GM23338 (cell line): ENCODE measurements around the gene CEP68. TPM values are rescaled to one million over a fixed set of nuclear protein-coding genes. Genes with fewer than 3 reads are reported as not detected.

Experiments
- ATAC-seq: fragments of 200-7000 bp; cut with Tn5 transposase; 3 replicates; pipeline ENCODE4 v1.9.1; 2020
- DNase-seq: peaks from one replicate; pipeline ENCODE4 v3.0.0-alpha.2; 2015; ENCODE audit warnings: low spot score
- H2AFZ ChIP-seq: fragments of 200-600 bp; sonication (generic); 2 replicates; pipeline ENCODE4 v1.8.0; 2016; ENCODE audit warnings: antibody characterized with exemption, mild to moderate bottlenecking, moderate library complexity
- H3F3A ChIP-seq: fragments of 200-600 bp; sonication (generic); replicated peaks from 2 replicates; pipeline ENCODE4 v1.8.0; 2017; ENCODE audit warnings: antibody characterized with exemption, mixed run types, low read depth
- H3K27ac ChIP-seq: fragments of 200-600 bp; sonication (generic); 2 replicates; pipeline ENCODE4 v1.6.1; 2016; ENCODE audit warnings: low read depth
- H3K27me3 ChIP-seq: fragments of 200-600 bp; sonication (generic); 2 replicates; pipeline ENCODE4 v1.8.0; 2016; ENCODE audit warnings: mild to moderate bottlenecking, mixed run types, moderate library complexity; ENCODE audit not compliant: insufficient read depth
- H3K36me3 ChIP-seq: fragments of 200-600 bp; sonication (generic); 2 replicates; pipeline ENCODE4 v1.8.0; 2016; ENCODE audit warnings: mild to moderate bottlenecking; ENCODE audit not compliant: insufficient read depth
- H3K4me1 ChIP-seq: fragments of 200-600 bp; sonication (generic); 2 replicates; pipeline ENCODE4 v1.8.0; 2016; ENCODE audit warnings: mild to moderate bottlenecking, moderate library complexity; ENCODE audit not compliant: insufficient read depth
- H3K4me2 ChIP-seq: fragments of 200-600 bp; sonication (generic); 2 replicates; pipeline ENCODE4 v1.7.1; 2017; ENCODE audit warnings: mixed run types
- H3K4me3 ChIP-seq: fragments of 200-600 bp; sonication (generic); 2 replicates; pipeline ENCODE4 v1.6.1; 2016; ENCODE audit warnings: mixed run types
- H3K79me2 ChIP-seq: fragments of 200-600 bp; sonication (generic); replicated peaks from 2 replicates; pipeline ENCODE4 v1.8.0; 2017; ENCODE audit warnings: mild to moderate bottlenecking; ENCODE audit not compliant: insufficient read depth
- H3K9me2 ChIP-seq: fragments of 200-600 bp; sonication (generic); 2 replicates; pipeline ENCODE4 v1.8.0; 2017; ENCODE audit not compliant: insufficient read depth
- H4K20me1 ChIP-seq: fragments of 200-600 bp; sonication (generic); replicated peaks from 2 replicates; pipeline ENCODE4 v1.8.0; 2017; ENCODE audit warnings: mild to moderate bottlenecking; ENCODE audit not compliant: insufficient read depth
- H3K27ac Mint-ChIP-seq: 2 replicates; pipeline ENCODE4 v1.8.0; 2020; ENCODE audit warnings: inconsistent platforms, mild to moderate bottlenecking, moderate library complexity, mixed read lengths
- H3K27me3 Mint-ChIP-seq: 3 replicates; pipeline ENCODE4 v1.8.0; 2022; ENCODE audit warnings: low read depth, mild to moderate bottlenecking, moderate library complexity, mixed read lengths, inconsistent platforms; ENCODE audit not compliant: insufficient read depth, poor library complexity
- H3K36me3 Mint-ChIP-seq: 3 replicates; pipeline ENCODE4 v1.8.0; 2021; ENCODE audit warnings: low read depth, mild to moderate bottlenecking, inconsistent platforms, moderate library complexity, mixed read lengths
- H3K4me1 Mint-ChIP-seq: 3 replicates; pipeline ENCODE4 v1.8.0; 2020; ENCODE audit warnings: mild to moderate bottlenecking, inconsistent platforms, mixed read lengths
- H3K4me3 Mint-ChIP-seq: 3 replicates; pipeline ENCODE4 v1.8.0; 2021; ENCODE audit warnings: moderate library complexity, mild to moderate bottlenecking, inconsistent platforms, mixed read lengths
- H3K9me3 Mint-ChIP-seq: 3 replicates; pipeline ENCODE4 v1.8.0; 2020; ENCODE audit warnings: moderate library complexity, mild to moderate bottlenecking, inconsistent platforms, mixed read lengths
- CREB1 ChIP-seq: fragments of 250-450 bp; sonication (Bioruptor Pico); IDR thresholded peaks from 2 replicates; pipeline ENCODE4 v1.5.0; 2020; ENCODE audit warnings: low read depth, mild to moderate bottlenecking, moderate library complexity
- EZH2 ChIP-seq: fragments of 200-600 bp; sonication (generic); IDR thresholded peaks from one replicate; pipeline ENCODE4 v1.8.0; 2017; ENCODE audit warnings: antibody characterized with exemption, mild to moderate bottlenecking, low read depth; ENCODE audit not compliant: unreplicated experiment
- EZH2phosphoT487 ChIP-seq: fragments of 200-600 bp; sonication (generic); IDR thresholded peaks from one replicate; pipeline ENCODE4 v1.8.1; 2018; ENCODE audit warnings: antibody characterized with exemption; ENCODE audit not compliant: unreplicated experiment
- JUNB ChIP-seq: IDR thresholded peaks from one replicate; pipeline ENCODE4 v1.6.1; 2016; ENCODE audit warnings: antibody characterized with exemption; ENCODE audit not compliant: unreplicated experiment
- NANOG ChIP-seq: IDR thresholded peaks from 2 replicates; pipeline ENCODE4 v1.6.1; 2016; ENCODE audit warnings: antibody characterized with exemption, borderline replicate concordance
- POLR2AphosphoS5 ChIP-seq: IDR thresholded peaks from 2 replicates; pipeline ENCODE4 v1.6.1; 2016; ENCODE audit warnings: antibody characterized with exemption, low read depth
- polyA plus RNA-seq: library from polyadenylated mRNA; unstranded; fragments of >200 nt; fragmentation: Nextera tagmentation; extraction: Ambion mirVana; gene quantifications from 2 replicates; pipeline ENCODE4 v1.2.1, GENCODE V29; 2016
- total RNA-seq: library from RNA; depleted of rRNA; stranded (reverse); fragments of >200 nt; shearing (Covaris generic); gene quantifications from 2 replicates; pipeline ENCODE4 v1.2.3, GENCODE V29; 2014
- TF ChIP-seq, protein P1 (sequence below): fragments of 250-450 bp; sonication (Bioruptor Pico); IDR thresholded peaks from 2 replicates; pipeline ENCODE4 v1.5.0; 2020; ENCODE audit warnings: mild to moderate bottlenecking, moderate library complexity
- TF ChIP-seq, protein P2 (sequence below): IDR thresholded peaks from one replicate; pipeline ENCODE4 v1.6.1; 2018; ENCODE audit warnings: antibody characterized with exemption; ENCODE audit not compliant: unreplicated experiment
- TF ChIP-seq, protein P3 (sequence below), 2 experiments: fragments of 200-600 bp in 1 of 2; sonication (generic) in 1 of 2; conservative IDR thresholded peaks; 2 replicates each; pipeline versions ENCODE4 v1.5.1 to v1.6.1; 2016 to 2017; ENCODE audit warnings: antibody characterized with exemption in 2 of 2, low read depth in 2 of 2, mild to moderate bottlenecking in 2 of 2, moderate library complexity in 1 of 2
- TF ChIP-seq, protein P4 (sequence below): IDR thresholded peaks from 2 replicates; pipeline ENCODE4 v1.6.1; 2016; ENCODE audit warnings: antibody characterized with exemption

The CEP68 gene
- total and polyA plus RNA-seq, 2 experiments from 2014 or later = 13.0 to 24.4 TPM

DNA sequence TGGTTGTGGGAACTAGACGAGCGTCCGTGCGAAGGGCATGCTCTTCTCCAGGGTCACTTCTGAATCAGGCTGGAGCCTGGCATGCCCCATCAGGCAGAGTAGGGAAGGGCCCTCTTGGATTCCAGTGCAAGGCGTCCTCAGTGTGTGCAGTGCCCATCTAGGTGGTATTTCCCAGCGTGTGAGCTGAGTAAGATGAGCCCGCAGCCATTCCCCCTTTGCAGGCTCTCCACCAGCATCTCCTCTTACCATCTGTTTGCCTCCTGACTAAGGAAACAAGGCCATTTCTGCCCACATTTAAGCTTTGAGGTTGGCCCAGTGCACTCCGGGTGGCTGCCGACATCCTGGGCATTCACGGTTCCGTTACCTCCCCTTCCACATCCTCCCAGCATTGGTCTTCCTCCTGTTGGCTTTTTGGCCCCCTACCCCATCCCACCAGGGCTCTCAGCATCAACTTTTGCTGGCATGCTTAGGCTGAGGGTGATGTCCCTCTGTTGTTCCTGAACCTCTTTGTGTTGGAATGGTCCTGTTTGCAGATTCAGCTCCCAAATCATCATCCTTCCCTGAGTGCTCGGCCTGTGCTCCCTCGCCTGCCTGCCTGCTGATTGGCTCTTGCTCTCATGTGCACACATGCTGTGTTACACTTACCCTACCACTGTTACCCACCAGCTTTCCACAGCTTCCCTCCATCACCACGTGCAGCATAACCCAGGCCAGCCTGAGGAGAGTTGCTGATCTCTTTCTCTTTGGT is 11.8 kb downstream of the CEP68 start (continued):
- TF ChIP-seq, protein P1, sequence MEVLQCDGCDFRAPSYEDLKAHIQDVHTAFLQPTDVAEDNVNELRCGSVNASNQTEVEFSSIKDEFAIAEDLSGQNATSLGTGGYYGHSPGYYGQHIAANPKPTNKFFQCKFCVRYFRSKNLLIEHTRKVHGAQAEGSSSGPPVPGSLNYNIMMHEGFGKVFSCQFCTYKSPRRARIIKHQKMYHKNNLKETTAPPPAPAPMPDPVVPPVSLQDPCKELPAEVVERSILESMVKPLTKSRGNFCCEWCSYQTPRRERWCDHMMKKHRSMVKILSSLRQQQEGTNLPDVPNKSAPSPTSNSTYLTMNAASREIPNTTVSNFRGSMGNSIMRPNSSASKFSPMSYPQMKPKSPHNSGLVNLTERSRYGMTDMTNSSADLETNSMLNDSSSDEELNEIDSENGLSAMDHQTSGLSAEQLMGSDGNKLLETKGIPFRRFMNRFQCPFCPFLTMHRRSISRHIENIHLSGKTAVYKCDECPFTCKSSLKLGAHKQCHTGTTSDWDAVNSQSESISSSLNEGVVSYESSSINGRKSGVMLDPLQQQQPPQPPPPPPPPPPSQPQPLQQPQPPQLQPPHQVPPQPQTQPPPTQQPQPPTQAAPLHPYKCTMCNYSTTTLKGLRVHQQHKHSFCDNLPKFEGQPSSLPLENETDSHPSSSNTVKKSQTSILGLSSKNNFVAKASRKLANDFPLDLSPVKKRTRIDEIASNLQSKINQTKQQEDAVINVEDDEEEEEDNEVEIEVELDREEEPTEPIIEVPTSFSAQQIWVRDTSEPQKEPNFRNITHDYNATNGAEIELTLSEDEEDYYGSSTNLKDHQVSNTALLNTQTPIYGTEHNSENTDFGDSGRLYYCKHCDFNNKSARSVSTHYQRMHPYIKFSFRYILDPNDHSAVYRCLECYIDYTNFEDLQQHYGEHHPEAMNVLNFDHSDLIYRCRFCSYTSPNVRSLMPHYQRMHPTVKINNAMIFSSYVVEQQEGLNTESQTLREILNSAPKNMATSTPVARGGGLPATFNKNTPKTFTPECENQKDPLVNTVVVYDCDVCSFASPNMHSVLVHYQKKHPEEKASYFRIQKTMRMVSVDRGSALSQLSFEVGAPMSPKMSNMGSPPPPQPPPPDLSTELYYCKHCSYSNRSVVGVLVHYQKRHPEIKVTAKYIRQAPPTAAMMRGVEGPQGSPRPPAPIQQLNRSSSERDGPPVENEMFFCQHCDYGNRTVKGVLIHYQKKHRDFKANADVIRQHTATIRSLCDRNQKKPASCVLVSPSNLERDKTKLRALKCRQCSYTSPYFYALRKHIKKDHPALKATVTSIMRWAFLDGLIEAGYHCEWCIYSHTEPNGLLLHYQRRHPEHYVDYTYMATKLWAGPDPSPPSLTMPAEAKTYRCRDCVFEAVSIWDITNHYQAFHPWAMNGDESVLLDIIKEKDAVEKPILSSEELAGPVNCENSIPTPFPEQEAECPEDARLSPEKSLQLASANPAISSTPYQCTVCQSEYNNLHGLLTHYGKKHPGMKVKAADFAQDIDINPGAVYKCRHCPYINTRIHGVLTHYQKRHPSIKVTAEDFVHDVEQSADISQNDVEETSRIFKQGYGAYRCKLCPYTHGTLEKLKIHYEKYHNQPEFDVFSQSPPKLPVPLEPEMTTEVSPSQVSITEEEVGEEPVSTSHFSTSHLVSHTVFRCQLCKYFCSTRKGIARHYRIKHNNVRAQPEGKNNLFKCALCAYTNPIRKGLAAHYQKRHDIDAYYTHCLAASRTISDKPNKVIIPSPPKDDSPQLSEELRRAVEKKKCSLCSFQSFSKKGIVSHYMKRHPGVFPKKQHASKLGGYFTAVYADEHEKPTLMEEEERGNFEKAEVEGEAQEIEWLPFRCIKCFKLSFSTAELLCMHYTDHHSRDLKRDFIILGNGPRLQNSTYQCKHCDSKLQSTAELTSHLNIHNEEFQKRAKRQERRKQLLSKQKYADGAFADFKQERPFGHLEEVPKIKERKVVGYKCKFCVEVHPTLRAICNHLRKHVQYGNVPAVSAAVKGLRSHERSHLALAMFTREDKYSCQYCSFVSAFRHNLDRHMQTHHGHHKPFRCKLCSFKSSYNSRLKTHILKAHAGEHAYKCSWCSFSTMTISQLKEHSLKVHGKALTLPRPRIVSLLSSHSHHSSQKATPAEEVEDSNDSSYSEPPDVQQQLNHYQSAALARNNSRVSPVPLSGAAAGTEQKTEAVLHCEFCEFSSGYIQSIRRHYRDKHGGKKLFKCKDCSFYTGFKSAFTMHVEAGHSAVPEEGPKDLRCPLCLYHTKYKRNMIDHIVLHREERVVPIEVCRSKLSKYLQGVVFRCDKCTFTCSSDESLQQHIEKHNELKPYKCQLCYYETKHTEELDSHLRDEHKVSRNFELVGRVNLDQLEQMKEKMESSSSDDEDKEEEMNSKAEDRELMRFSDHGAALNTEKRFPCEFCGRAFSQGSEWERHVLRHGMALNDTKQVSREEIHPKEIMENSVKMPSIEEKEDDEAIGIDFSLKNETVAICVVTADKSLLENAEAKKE = no peak

DNA sequence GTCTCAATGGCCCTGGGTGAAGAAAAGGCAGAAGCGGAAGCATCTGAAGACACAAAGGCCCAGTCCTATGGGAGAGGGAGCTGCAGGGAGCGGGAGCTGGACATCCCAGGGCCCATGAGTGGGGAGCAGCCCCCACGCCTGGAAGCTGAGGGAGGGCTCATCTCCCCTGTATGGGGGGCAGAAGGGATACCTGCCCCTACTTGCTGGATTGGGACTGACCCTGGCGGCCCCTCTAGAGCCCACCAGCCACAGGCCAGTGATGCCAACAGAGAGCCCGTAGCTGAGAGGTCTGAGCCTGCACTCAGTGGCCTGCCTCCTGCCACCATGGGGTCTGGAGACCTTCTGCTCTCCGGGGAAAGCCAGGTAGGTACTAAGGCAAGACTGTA is 13.2 kb downstream of the CEP68 start:
- Mint-ChIP-seq H3K36me3 (peaks cover 52% of the 10 kb centered on the region), H3K4me1 (peaks cover 13% of the 10 kb centered on the region), H3K27ac (no peak overlapping the region), H3K27me3 (peaks cover 8% of the 10 kb centered on the region), H3K9me3 (no peaks in the 10 kb centered on the region), H3K4me3 (no peak overlapping the region)
- DNase-seq (no peak), ATAC-seq (no peak)
- Histone ChIP-seq H3K79me2 (peaks cover 41% of the 10 kb centered on the region), H3K4me3 (no peak overlapping the region), H3K36me3 (0 out of 2 replicates have a peak, but pooled peaks cover 5% of the 10 kb centered on the region), H3F3A (no peaks in the 10 kb centered on the region), H2AFZ (no peak overlapping the region), H3K27me3 (no peaks in the 10 kb centered on the region), H3K4me1 (no peaks in the 10 kb centered on the region), H3K4me2 (no peak overlapping the region), H4K20me1 (peaks cover 40% of the 10 kb centered on the region), H3K9me2 (no peaks in the 10 kb centered on the region), H3K27ac (no peak overlapping the region)
- TF ChIP-seq, protein P2, sequence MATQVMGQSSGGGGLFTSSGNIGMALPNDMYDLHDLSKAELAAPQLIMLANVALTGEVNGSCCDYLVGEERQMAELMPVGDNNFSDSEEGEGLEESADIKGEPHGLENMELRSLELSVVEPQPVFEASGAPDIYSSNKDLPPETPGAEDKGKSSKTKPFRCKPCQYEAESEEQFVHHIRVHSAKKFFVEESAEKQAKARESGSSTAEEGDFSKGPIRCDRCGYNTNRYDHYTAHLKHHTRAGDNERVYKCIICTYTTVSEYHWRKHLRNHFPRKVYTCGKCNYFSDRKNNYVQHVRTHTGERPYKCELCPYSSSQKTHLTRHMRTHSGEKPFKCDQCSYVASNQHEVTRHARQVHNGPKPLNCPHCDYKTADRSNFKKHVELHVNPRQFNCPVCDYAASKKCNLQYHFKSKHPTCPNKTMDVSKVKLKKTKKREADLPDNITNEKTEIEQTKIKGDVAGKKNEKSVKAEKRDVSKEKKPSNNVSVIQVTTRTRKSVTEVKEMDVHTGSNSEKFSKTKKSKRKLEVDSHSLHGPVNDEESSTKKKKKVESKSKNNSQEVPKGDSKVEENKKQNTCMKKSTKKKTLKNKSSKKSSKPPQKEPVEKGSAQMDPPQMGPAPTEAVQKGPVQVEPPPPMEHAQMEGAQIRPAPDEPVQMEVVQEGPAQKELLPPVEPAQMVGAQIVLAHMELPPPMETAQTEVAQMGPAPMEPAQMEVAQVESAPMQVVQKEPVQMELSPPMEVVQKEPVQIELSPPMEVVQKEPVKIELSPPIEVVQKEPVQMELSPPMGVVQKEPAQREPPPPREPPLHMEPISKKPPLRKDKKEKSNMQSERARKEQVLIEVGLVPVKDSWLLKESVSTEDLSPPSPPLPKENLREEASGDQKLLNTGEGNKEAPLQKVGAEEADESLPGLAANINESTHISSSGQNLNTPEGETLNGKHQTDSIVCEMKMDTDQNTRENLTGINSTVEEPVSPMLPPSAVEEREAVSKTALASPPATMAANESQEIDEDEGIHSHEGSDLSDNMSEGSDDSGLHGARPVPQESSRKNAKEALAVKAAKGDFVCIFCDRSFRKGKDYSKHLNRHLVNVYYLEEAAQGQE = no peak
- TF ChIP-seq CREB1 (CRISPR knock-in tag) (no peak), EZH2phosphoT487 (no peak), EZH2 (no peak), JUNB (no peak), POLR2AphosphoS5 (no peak), NANOG (no peak)
- TF ChIP-seq, protein P3, sequence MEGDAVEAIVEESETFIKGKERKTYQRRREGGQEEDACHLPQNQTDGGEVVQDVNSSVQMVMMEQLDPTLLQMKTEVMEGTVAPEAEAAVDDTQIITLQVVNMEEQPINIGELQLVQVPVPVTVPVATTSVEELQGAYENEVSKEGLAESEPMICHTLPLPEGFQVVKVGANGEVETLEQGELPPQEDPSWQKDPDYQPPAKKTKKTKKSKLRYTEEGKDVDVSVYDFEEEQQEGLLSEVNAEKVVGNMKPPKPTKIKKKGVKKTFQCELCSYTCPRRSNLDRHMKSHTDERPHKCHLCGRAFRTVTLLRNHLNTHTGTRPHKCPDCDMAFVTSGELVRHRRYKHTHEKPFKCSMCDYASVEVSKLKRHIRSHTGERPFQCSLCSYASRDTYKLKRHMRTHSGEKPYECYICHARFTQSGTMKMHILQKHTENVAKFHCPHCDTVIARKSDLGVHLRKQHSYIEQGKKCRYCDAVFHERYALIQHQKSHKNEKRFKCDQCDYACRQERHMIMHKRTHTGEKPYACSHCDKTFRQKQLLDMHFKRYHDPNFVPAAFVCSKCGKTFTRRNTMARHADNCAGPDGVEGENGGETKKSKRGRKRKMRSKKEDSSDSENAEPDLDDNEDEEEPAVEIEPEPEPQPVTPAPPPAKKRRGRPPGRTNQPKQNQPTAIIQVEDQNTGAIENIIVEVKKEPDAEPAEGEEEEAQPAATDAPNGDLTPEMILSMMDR (conservative IDR thresholded peaks at IDR 0.05; ENCODE audit: low read depth in 2 of 2) = no peak
- TF ChIP-seq, protein P4, sequence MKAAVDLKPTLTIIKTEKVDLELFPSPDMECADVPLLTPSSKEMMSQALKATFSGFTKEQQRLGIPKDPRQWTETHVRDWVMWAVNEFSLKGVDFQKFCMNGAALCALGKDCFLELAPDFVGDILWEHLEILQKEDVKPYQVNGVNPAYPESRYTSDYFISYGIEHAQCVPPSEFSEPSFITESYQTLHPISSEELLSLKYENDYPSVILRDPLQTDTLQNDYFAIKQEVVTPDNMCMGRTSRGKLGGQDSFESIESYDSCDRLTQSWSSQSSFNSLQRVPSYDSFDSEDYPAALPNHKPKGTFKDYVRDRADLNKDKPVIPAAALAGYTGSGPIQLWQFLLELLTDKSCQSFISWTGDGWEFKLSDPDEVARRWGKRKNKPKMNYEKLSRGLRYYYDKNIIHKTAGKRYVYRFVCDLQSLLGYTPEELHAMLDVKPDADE = no peak
